ENCODE data around the gene IFT43.

- TF ChIP-seq CTCF (IDR thresholded peaks at IDR 0.05; ENCODE audit: low read length) (no peak), EZH2 (optimal IDR thresholded peaks at IDR 0.05; ENCODE audit: low read depth, low read length) (no peak)
These were observed 80.0 kb downstream of the IFT43 start for GRCh38 chr14:76065519-76065918.

All from MM.1S (cell line).